NCI-H748 (cell line): Measurements from ENCODE around the gene SNCAIP.
A peak's percentile ranks its signal among the peaks of the same experiment; 100 is the strongest.

Experiments
- DNase-seq: peaks from one replicate; lab custom pipeline; 2025; ENCODE audit not compliant: unreplicated experiment; lab: John Stamatoyannopoulos, UW

The SNCAIP gene

DNA sequence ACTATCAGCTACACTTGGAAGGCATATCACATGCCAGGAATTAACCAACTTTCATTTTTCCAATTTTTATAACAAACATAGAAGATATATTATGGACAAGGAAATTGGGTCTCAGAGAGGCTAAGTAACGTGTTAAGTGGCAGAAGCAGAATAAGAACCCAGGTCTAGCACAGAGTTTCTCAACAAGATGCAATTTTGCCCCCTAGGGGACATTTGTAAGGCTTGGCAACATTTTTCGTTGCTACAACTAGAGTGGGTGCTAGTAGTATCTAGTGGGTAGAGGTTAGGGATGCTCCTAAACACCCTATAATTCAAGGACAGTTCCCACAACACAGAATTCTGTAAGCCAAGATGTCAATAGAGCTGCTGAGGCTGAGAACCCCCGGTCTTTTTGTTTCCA is 180.6 kb downstream of the SNCAIP start:
- peak; percentile 29 for DNase-seq

DNA sequence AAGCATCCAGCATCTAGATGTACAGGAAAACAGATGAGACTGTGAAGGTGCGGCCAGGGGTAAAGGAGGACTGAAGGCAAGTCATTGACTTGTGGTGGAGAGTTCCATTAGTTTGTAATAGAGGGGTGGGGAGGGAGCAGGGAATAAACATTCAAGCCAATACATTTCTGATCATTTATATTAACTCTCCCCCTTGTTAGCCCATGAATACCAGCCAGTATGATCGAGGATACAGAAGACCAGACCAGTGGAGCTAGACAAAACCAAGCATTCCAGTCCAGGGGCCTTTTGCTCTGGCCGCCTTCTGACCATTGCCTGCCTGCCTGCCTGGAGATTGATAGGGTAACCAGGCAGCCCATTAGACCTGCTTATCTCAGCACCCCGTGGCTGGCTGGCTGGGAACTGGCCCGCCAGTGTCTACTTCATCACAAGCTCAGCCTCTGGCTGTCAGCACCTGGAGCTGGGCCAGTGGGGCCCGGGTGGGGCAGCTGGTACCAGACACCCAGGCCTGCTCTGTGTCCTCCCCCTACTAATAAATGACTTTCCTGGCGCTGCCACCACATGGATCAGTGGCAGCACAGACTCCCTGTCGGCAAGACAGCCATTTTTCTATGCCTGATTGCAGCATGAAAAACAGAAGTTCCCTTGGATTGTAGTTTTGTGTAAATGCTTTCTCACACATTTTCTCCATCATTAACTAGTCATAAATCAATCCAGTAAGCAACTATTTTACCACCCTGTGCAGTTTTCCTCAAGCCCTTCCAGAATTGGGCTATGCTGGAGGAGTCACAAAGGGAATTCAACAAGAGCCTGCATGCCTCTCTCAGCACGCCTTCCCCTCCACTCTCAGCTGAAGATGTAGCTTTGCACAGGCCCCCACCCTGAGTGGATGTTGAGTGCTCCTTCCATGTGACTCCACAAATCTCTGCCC is 181.3 kb downstream of the SNCAIP start:
- DNase-seq, result peak; percentile 34

DNA sequence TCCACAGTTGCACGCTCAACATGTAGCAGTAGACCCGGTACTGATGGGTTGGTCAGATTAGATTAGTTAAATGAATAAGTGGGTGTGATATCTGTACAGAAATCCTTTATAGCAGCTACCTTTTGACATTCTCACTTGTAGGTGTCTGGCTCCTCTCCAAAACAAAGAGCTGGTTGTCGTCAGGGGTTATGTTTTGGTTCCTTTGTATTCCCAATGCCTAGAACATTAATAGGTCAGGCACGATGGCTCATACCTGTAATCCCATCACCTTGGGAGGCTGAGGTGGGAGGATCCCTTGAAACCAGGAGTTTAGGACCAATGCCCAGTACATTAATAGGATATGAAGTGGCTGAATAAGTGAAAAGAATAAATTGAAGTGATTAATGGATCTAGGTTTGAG is 182.1 kb downstream of the SNCAIP start:
- DNase-seq, result peak; percentile 49

DNA sequence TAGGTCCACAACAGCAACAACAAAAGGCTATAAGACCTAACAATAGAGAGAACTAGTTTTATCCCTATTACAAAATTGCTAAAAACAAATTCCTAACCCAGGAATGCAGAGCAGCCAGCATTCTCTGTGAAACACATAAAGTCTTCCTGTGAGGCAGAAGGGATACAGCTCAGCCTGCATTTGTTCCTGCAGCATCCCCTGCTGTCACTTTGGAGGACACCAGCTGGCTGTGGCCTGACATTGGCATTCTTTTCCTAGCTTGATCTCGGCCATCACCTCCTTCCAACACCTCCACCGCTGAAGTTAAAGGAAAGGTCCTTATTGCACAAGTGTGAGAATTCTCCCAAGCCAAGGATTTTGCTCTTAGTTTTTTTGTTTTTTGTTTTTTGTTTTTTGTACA is 186.1 kb downstream of the SNCAIP start:
- DNase-seq, result peak; percentile 52

DNA sequence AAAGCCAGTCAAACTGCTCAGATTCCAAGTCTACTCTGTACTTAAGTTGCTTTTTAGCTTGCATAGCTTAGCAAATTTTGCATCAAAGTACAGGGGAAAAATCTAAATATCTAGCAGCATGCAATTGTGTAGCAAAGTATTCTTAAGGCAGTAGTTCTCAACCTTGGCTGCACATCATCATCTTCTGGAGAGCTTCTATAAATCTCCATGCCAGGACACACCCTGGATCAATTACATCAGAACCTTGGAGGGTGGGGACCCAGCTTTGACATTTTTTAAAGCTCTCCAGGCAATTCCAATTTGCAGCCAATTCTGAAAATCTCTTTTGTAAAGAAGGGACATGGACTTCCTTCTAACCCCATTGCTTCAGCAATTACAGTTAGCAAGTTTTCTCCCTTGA is 187.5 kb downstream of the SNCAIP start:
- no peak for DNase-seq

DNA sequence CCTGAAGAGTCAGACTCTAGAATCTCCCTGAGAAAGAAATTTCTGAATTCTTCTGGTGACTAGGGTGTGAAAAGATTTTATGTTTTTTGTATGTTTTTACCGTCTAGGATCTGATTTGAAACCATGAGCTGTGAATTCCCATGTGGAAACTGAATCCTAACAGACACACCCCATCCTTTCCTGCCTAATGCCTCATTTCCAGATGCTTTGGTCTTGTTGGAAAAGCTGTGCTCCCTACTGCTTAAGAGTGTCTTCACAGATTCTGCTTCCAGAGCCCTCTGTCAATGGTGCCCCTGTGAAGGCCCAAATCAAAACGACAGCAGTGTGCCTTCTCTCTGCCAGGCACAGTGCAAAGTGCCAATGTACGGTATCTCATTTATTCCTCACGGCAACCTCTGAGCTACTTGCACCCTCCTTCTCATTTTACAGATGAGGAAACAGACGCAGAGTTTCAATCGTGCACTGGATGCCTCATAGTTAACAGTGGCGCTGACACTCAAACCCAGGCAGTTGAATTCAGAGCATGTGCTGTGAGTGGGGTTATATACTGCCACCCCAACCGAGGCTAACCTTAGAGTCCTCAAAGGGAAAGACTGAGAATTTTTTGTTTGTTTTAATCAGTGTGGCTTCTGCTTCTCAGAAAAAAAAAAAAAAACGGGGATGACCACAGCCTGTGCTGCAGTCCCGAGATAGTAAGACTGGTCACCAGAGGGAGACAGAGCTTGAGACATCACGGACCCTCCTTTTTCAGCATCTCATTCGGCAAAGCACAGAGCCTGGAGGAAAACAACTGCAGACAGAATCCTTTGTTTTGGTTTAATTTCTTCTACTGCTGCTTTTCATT is 188.4 kb downstream of the SNCAIP start:
- peak; percentile 57 for DNase-seq

DNA sequence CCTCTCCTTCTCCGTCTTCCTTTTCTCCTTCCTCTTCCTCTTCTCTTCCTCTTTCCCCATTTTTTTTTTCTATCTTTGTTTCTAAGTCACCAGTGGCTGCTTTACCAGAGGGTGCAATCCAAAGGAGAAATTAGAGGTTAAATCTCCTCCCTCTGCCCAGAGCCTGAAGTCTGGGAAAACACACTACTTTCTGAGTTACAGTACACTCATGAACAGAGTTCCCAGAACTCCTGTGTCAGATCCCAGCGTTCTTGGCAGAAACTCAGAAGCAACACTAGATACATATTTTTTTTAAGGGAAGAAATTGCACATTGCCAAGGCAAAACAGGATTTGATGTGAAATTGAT is 189.0 kb downstream of the SNCAIP start:
- no peak for DNase-seq

DNA sequence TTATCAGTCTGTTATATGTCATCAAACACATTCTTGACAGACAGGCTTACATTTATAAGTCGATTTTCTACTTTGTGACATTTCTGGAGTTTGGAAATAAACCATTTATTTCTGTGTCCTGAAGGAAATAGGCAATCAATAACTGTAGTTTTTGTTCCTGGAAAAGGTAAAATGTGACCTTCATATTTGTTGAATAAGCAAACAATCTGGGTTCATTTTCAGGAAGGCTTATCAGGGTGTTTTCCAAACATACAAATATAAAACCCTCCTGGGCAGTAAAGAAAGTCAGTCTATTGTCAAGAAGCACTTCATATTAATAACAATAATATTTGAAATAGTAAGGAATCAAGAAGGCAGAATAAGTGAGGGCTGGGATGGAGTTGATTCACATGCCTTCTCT is 195.0 kb downstream of the SNCAIP start:
- DNase-seq, result no peak

DNA sequence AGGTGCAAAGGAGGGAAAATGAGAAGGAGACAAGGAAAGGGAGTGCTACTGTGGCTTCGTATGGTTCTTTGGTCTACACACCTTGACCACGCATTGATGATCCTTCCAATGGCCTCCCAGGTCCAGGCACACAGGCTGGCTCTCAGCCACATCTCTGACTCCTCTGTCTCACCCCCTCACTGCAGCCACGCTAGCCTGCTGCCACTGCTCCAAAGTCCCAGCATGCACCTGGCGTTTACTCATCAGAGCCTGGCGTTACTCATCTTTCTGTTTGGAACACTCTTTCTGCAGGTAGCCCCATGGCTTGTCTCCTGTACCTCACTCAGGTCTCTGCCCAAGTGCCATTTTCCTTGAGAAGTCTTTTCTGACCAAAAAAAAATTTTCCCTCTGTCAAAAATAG is 195.5 kb downstream of the SNCAIP start:
- no peak for DNase-seq

DNA sequence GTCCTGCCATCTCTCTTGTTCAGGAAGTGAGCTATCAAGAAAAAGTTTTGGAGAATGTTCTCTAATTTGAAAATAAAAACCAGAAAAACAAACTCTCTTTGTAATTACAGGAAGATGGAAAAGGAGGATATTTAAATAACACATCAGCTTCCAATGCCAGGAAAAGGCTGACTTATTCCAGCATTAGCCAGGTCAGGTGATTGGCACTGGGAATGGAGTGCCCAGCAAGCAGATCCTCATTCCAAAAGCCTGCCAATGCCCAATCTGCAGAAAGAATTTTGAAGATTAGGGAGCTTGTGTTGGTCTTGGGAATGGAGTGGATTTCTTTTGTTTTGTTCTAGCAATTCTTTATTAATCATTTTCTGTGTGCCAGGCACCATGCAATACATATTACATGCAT is 196.6 kb downstream of the SNCAIP start:
- DNase-seq, result no peak
